Pancreas (tissue), 10 donors: ENCODE results near the gene TM9SF2. TPM values are rescaled to one million over a fixed set of nuclear protein-coding genes. Genes with fewer than 3 reads are reported as not detected.

Source experiments
- ATAC-seq, 4 donors: fragments of 200-7000 bp; cut with Tn5 transposase; one replicate each; pipeline versions ENCODE4 v1.8.0 to v1.9.1; 2020; ENCODE audit warnings: mild to moderate bottlenecking in 4 of 4, moderate library complexity in 4 of 4
- DNase-seq, 6 donors: peaks; one replicate each; pipeline ENCODE4 v3.0.0-alpha.2; 2020
- FAIRE-seq: peaks from 2 replicates; lab custom pipeline; 2012; peaks lifted over from hg19 to GRCh38; lab: Jason Lieb, UNC
- H3K27ac ChIP-seq, 4 donors: fragments of 200-600 bp; sonication (generic); 1 replicate in 3 of 4; 2 replicates in 1 of 4; pipeline versions ENCODE4 v1.5.0 to v1.8.0; 2020
- H3K27me3 ChIP-seq, 4 donors: fragments of 200-600 bp; one replicate each; pipeline ENCODE4 v1.8.0; 2021
- H3K36me3 ChIP-seq, 3 donors: fragments of 200-600 bp; sonication (generic) in 1 of 3; one replicate each; pipeline versions ENCODE4 v1.5.0 to v1.8.0; 2020 to 2021
- H3K4me1 ChIP-seq, 3 donors: fragments of 200-600 bp; one replicate each; pipeline ENCODE4 v1.8.0; 2021
- H3K4me3 ChIP-seq, 4 donors: fragments of 200-600 bp; sonication (generic) in 2 of 4; one replicate each; pipeline versions ENCODE4 v1.5.0 to v1.8.0; 2020 to 2021
- H3K9me3 ChIP-seq, 4 donors: fragments of 200-600 bp; one replicate each; pipeline ENCODE4 v1.8.0; 2021
- WGBS, 2 donors: extraction: QIAGEN DNeasy Blood & Tissue Kit; methylation state at CpG; one replicate each; pipeline ENCODE4 v1.1.7; 2013; 5-methylcytosine and 5-hydroxymethylcytosine counted together
- intact Hi-C, 3 donors: fragments of 100-400 bp; cut with DNase I; formaldehyde crosslinking; loops; one replicate each; pipeline versions ENCODE4 v1.11.1 to v1.14.2; 2022
- polyA plus RNA-seq, 2 donors: library from polyadenylated mRNA; stranded (reverse); fragments of 200-250 nt; gene quantifications; one replicate each; pipeline ENCODE4 v1.2.3, GENCODE V29; 2013
- total RNA-seq, 6 donors: library from RNA; stranded (reverse); fragmentation: NEBNext Ultra II Directional in 4 of 6; extraction: Animal tissue kit (Norgen Biotek cat#: 25700) in 4 of 6; gene quantifications; one replicate each; pipeline versions ENCODE4 v1.2.1 to v1.2.4, GENCODE V29; 2021 to 2023
- TF ChIP-seq, protein P1 (sequence below), 4 donors: fragments of 200-600 bp; sonication (generic) in 3 of 4; IDR thresholded peaks; one replicate each; pipeline versions ENCODE4 v1.5.0 to v1.8.0; 2021; ENCODE audit warnings: antibody characterized with exemption in 4 of 4
- donor health status: healthy with polysubstance abuse.
- donor health status: DM: no; HTN: no; CAD: no; lungs with moderate emphysema.
- donor health status: DM: no; HTN: no; CAD: no.
- donor health status: control.
- donor health status: control.
- donor health status: Bipolar disorder and iron deficiency.
- donor health status: DM: yes; HTN: yes; CAD: no.
- donor health status: DM: no; HTN: no; CAD: no.
- donor health status: DM: no; HTN: no; CAD: no.
- donor health status: DM: yes; HTN: yes; CAD: no.

TM9SF2 gene
- total and polyA plus RNA-seq, 8 donors, result 22.7 to 88.8 (median 56.5) TPM

DNA sequence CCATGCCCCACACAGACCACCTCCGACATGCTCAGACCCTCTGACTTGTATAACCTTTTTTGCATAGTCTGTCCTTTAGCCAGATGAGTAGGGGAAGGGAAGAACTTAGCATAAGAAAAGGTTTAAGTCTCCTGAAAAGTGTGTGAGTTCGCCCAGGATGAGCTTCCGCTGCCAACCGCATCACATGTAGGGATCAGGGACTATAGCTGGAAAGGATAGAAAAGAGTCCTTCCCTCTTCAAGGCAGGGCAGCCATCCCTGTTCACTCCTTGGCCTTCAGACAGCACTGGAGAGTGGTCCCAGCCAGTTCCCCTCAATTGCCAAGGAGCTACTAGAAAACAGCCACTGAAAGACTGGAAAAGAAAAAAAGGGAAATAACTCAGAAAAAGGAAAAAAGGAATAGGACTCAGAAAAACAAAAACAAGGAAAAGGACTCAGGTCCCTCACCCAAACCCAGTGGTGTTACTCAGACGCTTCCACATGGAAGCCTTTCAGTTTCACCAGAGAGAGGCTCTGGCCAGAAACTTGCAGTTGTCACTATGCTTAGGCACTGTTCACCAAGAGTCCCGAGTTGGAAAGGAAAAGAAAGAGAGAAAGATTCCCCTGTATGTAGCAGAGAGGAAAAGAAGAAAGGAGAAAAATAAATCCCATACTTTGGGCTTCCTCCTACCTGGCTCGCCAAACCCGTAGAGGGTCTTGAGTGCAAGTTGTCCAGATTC, 5.6 kb upstream of the TM9SF2 start:
- TF ChIP-seq, protein P1, sequence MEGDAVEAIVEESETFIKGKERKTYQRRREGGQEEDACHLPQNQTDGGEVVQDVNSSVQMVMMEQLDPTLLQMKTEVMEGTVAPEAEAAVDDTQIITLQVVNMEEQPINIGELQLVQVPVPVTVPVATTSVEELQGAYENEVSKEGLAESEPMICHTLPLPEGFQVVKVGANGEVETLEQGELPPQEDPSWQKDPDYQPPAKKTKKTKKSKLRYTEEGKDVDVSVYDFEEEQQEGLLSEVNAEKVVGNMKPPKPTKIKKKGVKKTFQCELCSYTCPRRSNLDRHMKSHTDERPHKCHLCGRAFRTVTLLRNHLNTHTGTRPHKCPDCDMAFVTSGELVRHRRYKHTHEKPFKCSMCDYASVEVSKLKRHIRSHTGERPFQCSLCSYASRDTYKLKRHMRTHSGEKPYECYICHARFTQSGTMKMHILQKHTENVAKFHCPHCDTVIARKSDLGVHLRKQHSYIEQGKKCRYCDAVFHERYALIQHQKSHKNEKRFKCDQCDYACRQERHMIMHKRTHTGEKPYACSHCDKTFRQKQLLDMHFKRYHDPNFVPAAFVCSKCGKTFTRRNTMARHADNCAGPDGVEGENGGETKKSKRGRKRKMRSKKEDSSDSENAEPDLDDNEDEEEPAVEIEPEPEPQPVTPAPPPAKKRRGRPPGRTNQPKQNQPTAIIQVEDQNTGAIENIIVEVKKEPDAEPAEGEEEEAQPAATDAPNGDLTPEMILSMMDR (IDR thresholded peaks at IDR 0.05), result no peak
- no peak for ATAC-seq

DNA sequence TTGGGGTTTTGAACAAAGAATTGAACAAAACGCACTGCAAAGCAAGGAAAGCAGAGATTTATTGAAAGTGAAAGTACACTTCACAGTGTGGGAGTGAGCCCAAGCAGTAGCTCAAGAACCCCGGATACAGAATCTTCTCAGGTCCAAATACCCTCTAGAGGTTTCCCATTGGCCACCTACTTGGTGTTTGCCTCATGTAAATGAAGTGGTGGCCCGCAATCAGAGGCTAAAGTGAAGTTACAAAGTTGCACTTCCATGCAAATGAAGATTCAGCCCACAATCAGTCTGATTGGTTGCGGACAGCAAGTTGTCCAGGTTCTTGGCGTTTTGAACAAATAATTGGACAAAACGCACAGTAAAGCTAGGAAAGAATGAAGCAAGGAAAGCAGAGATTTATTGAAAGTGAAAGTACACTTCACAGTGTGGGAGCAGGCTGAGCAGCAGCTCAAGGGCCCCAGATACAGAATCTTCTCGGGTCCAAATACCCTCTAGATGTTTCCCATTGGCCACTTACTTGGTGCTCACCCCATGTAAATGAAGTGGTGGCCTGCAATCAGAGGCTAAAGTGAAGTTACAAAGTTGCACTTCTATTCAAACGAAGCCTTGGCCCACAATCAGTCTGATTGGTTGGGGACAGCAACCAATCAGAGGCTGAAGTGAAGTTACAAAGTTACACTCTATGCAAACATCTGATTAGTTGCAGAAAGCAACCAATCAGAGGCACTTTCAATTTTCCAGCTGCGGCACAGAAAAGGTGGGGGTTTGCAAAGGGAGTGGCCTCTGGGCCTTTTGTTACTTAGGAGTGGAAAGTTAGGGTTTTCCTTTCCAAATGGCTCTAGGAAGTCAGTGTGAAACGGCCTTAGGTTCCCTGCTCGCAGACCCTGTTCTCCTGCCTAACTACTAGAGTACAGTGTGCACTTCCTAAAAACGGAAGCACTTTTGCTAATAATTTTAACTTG, 4.8 kb upstream of the TM9SF2 start:
- TF ChIP-seq, protein P1 (IDR thresholded peaks at IDR 0.05), result no peak
- intact Hi-C loops, result no loop called here

More for the DNA sequence above, 5.6 kb upstream of the TM9SF2 start:
- Histone ChIP-seq H3K27me3 (no peaks in the 10 kb centered on the region), H3K27ac (peak overlapping the region in 1 of 4 donors; percentile 39), H3K9me3 (no peaks in the 10 kb centered on the region), H3K36me3 (no peaks in the 10 kb centered on the region), H3K4me1 (peaks cover 0 to 13% (median 4%) of the 10 kb centered on the region in 3 donors), H3K4me3 (peak overlapping the region in 2 of 4 donors; percentile 1 to 25)
- DNase-seq, result no peak
- no peak for FAIRE-seq
- WGBS, 2 donors, result 86 to 93% methylated on average over 8 of the region's 8 CpGs
- intact Hi-C loops, result no loop called here

DNA sequence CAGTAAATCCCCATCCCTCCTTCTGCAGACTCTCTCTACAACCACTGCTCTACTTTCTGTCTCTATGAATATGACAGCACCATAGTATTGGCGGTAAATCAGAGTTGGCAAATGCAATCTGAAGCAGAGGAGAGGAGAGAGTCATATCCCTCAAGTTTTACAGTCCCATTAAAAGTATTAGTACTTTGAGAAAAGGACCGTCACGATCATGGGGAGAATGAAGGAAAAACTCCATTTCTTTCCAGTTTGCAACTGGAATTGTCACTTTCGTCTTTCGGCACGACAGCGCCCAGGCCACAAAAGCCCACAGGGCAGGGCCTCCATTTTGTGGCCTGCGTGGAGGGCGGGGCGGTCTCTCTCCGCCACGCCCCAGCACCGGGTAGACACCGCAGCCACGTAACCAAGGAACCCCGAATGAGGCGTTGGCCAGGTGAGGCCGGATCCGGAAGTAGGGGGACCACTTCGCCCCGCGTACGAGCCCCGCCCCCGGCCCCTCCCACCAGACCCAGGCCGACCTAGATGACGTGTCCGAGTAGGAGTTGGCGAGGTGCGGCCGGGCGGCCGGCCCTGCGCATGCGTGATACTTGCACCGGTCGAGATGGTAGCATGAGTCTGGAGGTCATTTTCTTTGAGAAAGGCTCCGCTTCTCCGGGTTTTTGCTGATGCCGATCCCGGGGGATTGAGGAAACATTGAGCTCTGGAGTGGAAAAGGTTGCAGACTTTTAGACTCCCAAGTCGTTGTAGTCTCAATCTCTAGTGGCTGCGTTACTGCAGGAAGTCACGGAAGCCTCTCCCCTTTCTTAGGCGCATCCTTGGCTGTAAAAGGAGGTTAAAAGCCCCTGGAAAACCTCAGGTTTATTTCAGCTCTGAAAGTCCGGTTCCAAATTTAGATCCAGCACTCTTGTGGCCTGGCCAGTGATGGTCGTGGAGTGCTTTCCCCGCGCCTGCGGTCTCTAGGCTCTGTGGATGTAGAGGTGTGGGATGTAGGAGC, 2.8 kb upstream of the TM9SF2 start:
- peak overlapping the region; percentile 16 to 52 (median 33) for H3K4me3 ChIP-seq
- intact Hi-C loops, result no loop called here
- H3K9me3 ChIP-seq, result no peaks in the 10 kb centered on the region
- TF ChIP-seq, protein P1 (IDR thresholded peaks at IDR 0.05), result no peak
- peaks cover 0 to 26% (median 12%) of the 10 kb centered on the region in 3 donors for H3K4me1 ChIP-seq
- DNase-seq (peak; percentile 98 to 100 (median 99)), ATAC-seq (peak; percentile 85 to 90 (median 86)), FAIRE-seq (no peak)
- H3K27me3 ChIP-seq, result no peaks in the 10 kb centered on the region
- H3K27ac ChIP-seq, result peak overlapping the region; percentile 70 to 91 (median 82)
- no peaks in the 10 kb centered on the region for H3K36me3 ChIP-seq
- WGBS, 2 donors, result 2 to 4% methylated on average over 48 to 50 of the region's 50 CpGs

More for the DNA sequence above, 4.8 kb upstream of the TM9SF2 start:
- H3K4me1 ChIP-seq, result peaks cover 0 to 13% (median 4%) of the 10 kb centered on the region in 3 donors
- FAIRE-seq (peak; percentile 49), ATAC-seq (no peak), DNase-seq (peak in 2 of 6 donors; percentile 11 to 59)
- peak overlapping the region in 2 of 4 donors; percentile 1 to 25 for H3K4me3 ChIP-seq
- 86 to 87% methylated on average over 12 of the region's 12 CpGs for WGBS, 2 donors
- no peaks in the 10 kb centered on the region for H3K27me3 ChIP-seq
- H3K36me3 ChIP-seq, result no peaks in the 10 kb centered on the region
- no peaks in the 10 kb centered on the region for H3K9me3 ChIP-seq
- peak overlapping the region in 2 of 4 donors; percentile 6 to 39 for H3K27ac ChIP-seq

DNA sequence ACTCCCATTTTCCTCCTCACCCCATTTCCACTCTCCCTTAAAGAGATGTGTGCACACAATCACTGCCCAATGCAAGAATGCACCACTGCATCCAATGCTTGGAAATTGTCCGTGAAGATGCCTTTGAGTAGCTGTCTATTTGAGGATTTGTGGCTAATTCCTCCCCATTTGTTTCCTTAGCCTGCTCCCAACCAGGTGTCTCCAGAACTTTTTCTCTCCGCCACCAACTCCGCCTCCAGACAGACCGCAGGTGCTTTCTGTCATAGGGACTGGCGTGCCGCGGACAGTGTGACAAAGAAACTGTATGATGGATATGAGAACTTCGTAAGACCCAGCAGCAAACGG, 461 bp upstream of the TM9SF2 start:
- H3K4me1 ChIP-seq, result peaks cover 13 to 48% (median 24%) of the 10 kb centered on the region in 3 donors
- FAIRE-seq (no peak), DNase-seq (no peak), ATAC-seq (peak; percentile 5 to 16 (median 14))
- H3K27me3 ChIP-seq, result no peaks in the 10 kb centered on the region
- H3K9me3 ChIP-seq, result no peaks in the 10 kb centered on the region
- H3K36me3 ChIP-seq, result no peaks in the 10 kb centered on the region
- intact Hi-C loops, result no loop called here
- WGBS, 2 donors, result 0 to 1% methylated on average over 9 of the region's 9 CpGs
- peak overlapping the region; percentile 88 to 93 (median 88) for H3K27ac ChIP-seq
- peak overlapping the region; percentile 53 to 91 (median 85) for H3K4me3 ChIP-seq
- TF ChIP-seq, protein P1 (IDR thresholded peaks at IDR 0.05), result no peak
